B cell (primary cell): ENCODE measurements around the gene MYCBPAP. TPM values are rescaled to one million over a fixed set of nuclear protein-coding genes. Genes with fewer than 3 reads are reported as not detected.
"Not testable (repeated sequence)": the region's sequence is repeated elsewhere in the genome, so short reads cannot be mapped to it uniquely, and the experiment has no call there.

Experiments used
- ATAC-seq: fragments of 200-7000 bp; cut with Tn5 transposase; one replicate; pipeline ENCODE4 v1.10.0; 2021; ENCODE audit warnings: low read depth, mild to moderate bottlenecking, moderate number of reproducible peaks, moderate library complexity
- CTCF ChIA-PET: fragments of 350-600 bp; sonication (Branson Sonifier 250); formaldehyde crosslinking; loops from one replicate; lab custom pipeline; 2021; ENCODE audit warnings: antibody characterized with exemption, inconsistent platforms; lab: Charles Lee
- POLR2A ChIA-PET: fragments of 350-600 bp; sonication (Branson Sonifier 250); formaldehyde crosslinking; loops from one replicate; lab custom pipeline; 2021; ENCODE audit warnings: antibody characterized with exemption; lab: Charles Lee
- DNase-seq: peaks from one replicate; pipeline ENCODE4 v3.0.0; 2013
- H2AFZ ChIP-seq: 2 replicates; pipeline ENCODE4 v1.6.1; 2012; ENCODE audit warnings: mild to moderate bottlenecking, low read depth, low read length; ENCODE audit not compliant: insufficient read depth, poor library complexity, severe bottlenecking
- H3K27ac ChIP-seq, 2 donors: 1 replicate in 1 of 2; 2 replicates in 1 of 2; pipeline ENCODE4 v1.5.1; 2012 to 2013; ENCODE audit warnings: low read length in 2 of 2, mild to moderate bottlenecking in 2 of 2, moderate library complexity in 1 of 2
- H3K27me3 ChIP-seq, 4 experiments: fragments of 200-600 bp in 1 of 4; sonication (generic) in 1 of 4; replicated peaks in 1 of 4; 1 replicate in 2 of 4; 2 replicates in 2 of 4; pipeline versions ENCODE4 v1.6.1 to v1.7.0; 2013 to 2016; ENCODE audit warnings: low read length in 3 of 4, mild to moderate bottlenecking in 2 of 4, mixed read lengths in 1 of 4, moderate library complexity in 1 of 4; ENCODE audit not compliant: insufficient read depth in 4 of 4, control insufficient read depth in 3 of 4; ENCODE audit errors: control extremely low read depth in 1 of 4
- H3K36me3 ChIP-seq, 2 experiments: replicated peaks in 1 of 2; 1 replicate in 1 of 2; 2 replicates in 1 of 2; pipeline versions ENCODE4 v1.6.1 to v1.7.1; 2013; ENCODE audit warnings: low read length in 1 of 2; ENCODE audit not compliant: insufficient read depth in 2 of 2, control insufficient read depth in 1 of 2; ENCODE audit errors: control extremely low read depth in 1 of 2, extremely low read depth in 1 of 2
- H3K4me1 ChIP-seq, 2 donors: fragments of 200-600 bp in 1 of 2; sonication (generic) in 1 of 2; 1 replicate in 1 of 2; 2 replicates in 1 of 2; pipeline versions ENCODE4 v1.5.1 to v1.6.1; 2013 to 2017; ENCODE audit warnings: low read length in 2 of 2; ENCODE audit not compliant: control insufficient read depth in 2 of 2, insufficient read depth in 2 of 2
- H3K4me2 ChIP-seq: replicated peaks from 2 replicates; pipeline ENCODE3; 2012; ENCODE audit warnings: mild to moderate bottlenecking, low read depth, low read length; ENCODE audit not compliant: poor library complexity, severe bottlenecking
- H3K4me3 ChIP-seq, 5 experiments: fragments of 200-600 bp in 1 of 5; sonication (generic) in 1 of 5; 1 replicate in 3 of 5; 2 replicates in 2 of 5; pipeline versions ENCODE4 v1.5.1 to v1.7.0; 2011 to 2016; ENCODE audit warnings: low read length in 4 of 5, mild to moderate bottlenecking in 4 of 5, low read depth in 2 of 5, control low read depth in 1 of 5, moderate library complexity in 1 of 5; ENCODE audit not compliant: insufficient read depth in 1 of 5; ENCODE audit errors: control extremely low read depth in 1 of 5, extremely low read depth in 1 of 5
- H3K79me2 ChIP-seq: fragments of 200-600 bp; sonication (generic); one replicate; pipeline ENCODE4 v1.6.0; 2016; ENCODE audit warnings: low read length; ENCODE audit not compliant: control insufficient read depth, insufficient read depth
- H3K9ac ChIP-seq: fragments of 200-600 bp; sonication (generic); 2 replicates; pipeline ENCODE4 v1.6.1; 2017; ENCODE audit warnings: mild to moderate bottlenecking, low read length, moderate library complexity
- H3K9me3 ChIP-seq, 3 donors: one replicate each; pipeline versions ENCODE4 v1.6.1 to v1.7.1; 2013; ENCODE audit warnings: low read length in 2 of 3; ENCODE audit not compliant: control insufficient read depth in 2 of 3, insufficient read depth in 1 of 3; ENCODE audit errors: control extremely low read depth in 1 of 3
- H4K20me1 ChIP-seq: 2 replicates; pipeline ENCODE4 v1.6.0; 2012; ENCODE audit warnings: mild to moderate bottlenecking, low read length; ENCODE audit not compliant: insufficient read depth, control insufficient read depth, poor library complexity, severe bottlenecking
- H3K27ac Mint-ChIP-seq: one replicate; pipeline ENCODE4 v1.8.0; 2021; ENCODE audit warnings: mixed read lengths
- H3K27me3 Mint-ChIP-seq: one replicate; pipeline ENCODE4 v1.8.0; 2021; ENCODE audit warnings: mixed read lengths
- H3K4me1 Mint-ChIP-seq: one replicate; pipeline ENCODE4 v1.8.0; 2021; ENCODE audit warnings: mixed read lengths
- H3K4me3 Mint-ChIP-seq: one replicate; pipeline ENCODE4 v1.8.0; 2021; ENCODE audit warnings: mixed read lengths
- H3K9me3 Mint-ChIP-seq: one replicate; pipeline ENCODE4 v1.8.0; 2022; ENCODE audit warnings: mixed read lengths; ENCODE audit not compliant: insufficient read depth
- CTCF ChIP-seq: fragments of 200-600 bp; IDR thresholded peaks from one replicate; pipeline ENCODE4 v1.8.0; 2022; ENCODE audit warnings: antibody characterized with exemption, mild to moderate bottlenecking
- EZH2 ChIP-seq: IDR thresholded peaks from 2 replicates; pipeline ENCODE4 v1.6.1; 2012; ENCODE audit warnings: borderline replicate concordance, low read depth, mild to moderate bottlenecking, moderate library complexity, low read length; ENCODE audit not compliant: insufficient read depth, poor library complexity, severe bottlenecking
- WGBS: methylation state at CpG from one replicate; pipeline ENCODE4 v1.1.5; 2013; ENCODE audit warnings: missing lambda C conversion rate; ENCODE audit not compliant: insufficient coverage; 5-methylcytosine and 5-hydroxymethylcytosine counted together
- intact Hi-C: fragments of 100-400 bp; cut with micrococcal nuclease; formaldehyde crosslinking; loops from one replicate; pipeline ENCODE4 v1.10.0; 2022
- polyA plus RNA-seq: library from polyadenylated mRNA; depleted of rRNA; stranded (reverse); fragments of >200 nt; gene quantifications from 2 replicates; pipeline ENCODE4 v1.2.3, GENCODE V29; 2012
- total RNA-seq, 2 donors: library from RNA; stranded (reverse); fragments of 120-200 nt in 1 of 2; gene quantifications; 1 replicate in 1 of 2; 2 replicates in 1 of 2; pipeline versions ENCODE4 v1.2.3 to v1.2.4, GENCODE V29; 2013 to 2022

Gene MYCBPAP
- total and polyA plus RNA-seq, 2 donors (not counting 1 experiment from before 2014, with no cell fraction given) = 1.9 to 5.1 TPM

DNA sequence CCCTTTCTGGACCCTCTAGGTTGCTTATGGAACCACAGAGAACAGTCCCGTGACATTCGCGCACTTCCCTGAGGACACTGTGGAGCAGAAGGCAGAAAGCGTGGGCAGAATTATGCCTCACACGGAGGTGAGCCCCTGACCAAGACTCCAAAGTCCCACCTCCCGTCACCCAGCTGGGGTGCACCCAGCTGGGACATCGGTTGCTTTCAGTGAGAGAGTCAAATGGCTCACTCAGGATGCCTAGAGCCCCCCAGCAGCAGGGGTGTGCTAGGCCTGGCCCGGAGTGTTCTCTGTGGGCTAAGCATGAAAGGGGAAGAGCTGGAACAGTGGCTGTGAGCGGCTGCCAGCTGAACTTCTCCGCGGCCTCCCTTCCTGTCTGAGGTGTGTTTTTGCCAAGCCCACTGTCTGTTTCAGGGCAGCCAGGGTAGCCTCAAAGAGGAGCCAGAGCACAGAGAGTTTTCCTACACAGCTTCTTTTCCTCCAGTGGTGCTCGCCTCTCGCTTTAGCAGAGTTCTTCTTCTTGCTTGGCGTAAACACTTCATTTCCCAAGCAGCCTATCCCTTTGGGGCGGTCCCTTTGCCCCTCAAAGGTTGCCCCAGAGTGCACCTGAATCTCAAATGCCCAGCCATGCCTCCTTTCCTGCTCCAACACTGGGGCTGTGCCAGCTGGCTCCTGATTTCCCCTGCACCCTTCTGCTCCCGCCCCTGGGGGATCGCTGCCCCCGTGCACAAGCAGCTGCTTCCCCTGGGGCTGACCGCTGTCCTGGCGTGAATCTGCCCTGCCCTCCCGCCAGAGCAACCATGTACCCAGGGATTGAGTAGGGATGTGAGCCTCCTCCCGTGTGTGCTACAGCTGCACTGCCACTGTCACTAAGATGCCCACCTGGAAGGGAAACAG, 37.0 kb upstream of the MYCBPAP start:
- Histone ChIP-seq H3K9me3 (peaks cover 0 to 19% (median 0%) of the 10 kb centered on the region in 3 donors), H3K27me3 (peaks cover 0 to 29% (median 10%) of the 10 kb centered on the region in 4 experiments), H3K4me2 (no peak overlapping the region), H3K4me3 (no peak overlapping the region), H3K27ac (no peak overlapping the region), H3K79me2 (no peaks in the 10 kb centered on the region), H4K20me1 (no peaks in the 10 kb centered on the region), H3K9ac (no peak overlapping the region), H3K36me3 (peaks cover 0 to 2% of the 10 kb centered on the region in 2 experiments), H3K4me1 (peaks cover 14 to 30% of the 10 kb centered on the region in 2 donors), H2AFZ (no peak overlapping the region)
- CTCF ChIA-PET = interaction anchor here (1.1 kb wide), 1 partner anchor 14 kb away, joined by 3 read pairs; no protein-coding TSS in a partner anchor
- peak overlapping the region; percentile 37 for H3K4me3 Mint-ChIP-seq
- no peaks in the 10 kb centered on the region for H3K9me3 Mint-ChIP-seq
- no peak for TF ChIP-seq CTCF
- no peak for TF ChIP-seq EZH2
- POLR2A ChIA-PET = interaction anchor here (1.3 kb wide), 1 partner anchor 73 kb away, joined by 3 read pairs; no protein-coding TSS in a partner anchor
- no peak for ATAC-seq
- no peak for DNase-seq
- intact Hi-C loops = no loop called here
- peaks cover 6% of the 10 kb centered on the region for H3K27me3 Mint-ChIP-seq
- 67% methylated on average over 22 of the region's 22 CpGs for WGBS
- H3K27ac Mint-ChIP-seq = peak overlapping the region; percentile 20
- H3K4me1 Mint-ChIP-seq = peaks cover 24% of the 10 kb centered on the region

GRCh38 chr17:50472286-50472685, 36.0 kb upstream of the MYCBPAP start:
- no peak overlapping the region for H3K27ac ChIP-seq
- TF ChIP-seq EZH2 (no peak), CTCF (no peak)
- no peak overlapping the region for H2AFZ ChIP-seq
- H3K79me2 ChIP-seq = no peaks in the 10 kb centered on the region
- H3K4me2 ChIP-seq = no peak overlapping the region
- WGBS = 98% methylated on average over 9 of the region's 10 CpGs
- ChIA-PET POLR2A (no interaction called here), CTCF (interaction anchor here (2.9 kb wide), 1 partner anchor 74 kb away, joined by 6 read pairs; the partner anchor contains the start of gene LRRC59)
- Mint-ChIP-seq H3K9me3 (no peaks in the 10 kb centered on the region), H3K27me3 (peaks cover 8% of the 10 kb centered on the region), H3K27ac (no peak overlapping the region), H3K4me3 (no peak overlapping the region), H3K4me1 (peaks cover 16% of the 10 kb centered on the region)
- H3K9ac ChIP-seq = no peak overlapping the region
- H3K4me1 ChIP-seq = peaks cover 14 to 20% of the 10 kb centered on the region in 2 donors
- H3K36me3 ChIP-seq = peaks cover 0 to 2% of the 10 kb centered on the region in 2 experiments
- H3K4me3 ChIP-seq = no peak overlapping the region
- H3K27me3 ChIP-seq = peaks cover 0 to 33% (median 10%) of the 10 kb centered on the region in 4 experiments
- DNase-seq (no peak), ATAC-seq (no peak)
- H4K20me1 ChIP-seq = no peaks in the 10 kb centered on the region
- intact Hi-C loops = no loop called here
- peaks cover 0 to 14% (median 0%) of the 10 kb centered on the region in 3 donors for H3K9me3 ChIP-seq

GRCh38 chr17:50472761-50473161, 35.5 kb upstream of the MYCBPAP start:
- H3K9ac ChIP-seq, H3K4me3 ChIP-seq, H4K20me1 ChIP-seq, H3K36me3 ChIP-seq, H3K4me3 Mint-ChIP-seq, H3K4me2 ChIP-seq, H2AFZ ChIP-seq, H3K9me3 Mint-ChIP-seq, ATAC-seq, H3K27me3 Mint-ChIP-seq, H3K27ac Mint-ChIP-seq, intact Hi-C loops, H3K79me2 ChIP-seq, POLR2A ChIA-PET, H3K27ac ChIP-seq, DNase-seq: not testable (repeated sequence)
- Histone ChIP-seq H3K27me3 (peaks cover 0 to 31% (median 10%) of the 10 kb centered on the region in 4 experiments), H3K4me1 (peaks cover 14 to 22% of the 10 kb centered on the region in 2 donors), H3K9me3 (peaks cover 0 to 14% (median 0%) of the 10 kb centered on the region in 3 donors)
- H3K4me1 Mint-ChIP-seq = peaks cover 11% of the 10 kb centered on the region
- WGBS = 96% methylated on average over 8 of the region's 13 CpGs
- CTCF ChIA-PET = interaction anchor here (2.9 kb wide), 1 partner anchor 75 kb away, joined by 6 read pairs; the partner anchor contains the start of gene LRRC59
